GM23248 (cell line): ENCODE measurements around the gene RALGDS.

Experiments used
- EZH2 ChIP-seq: fragments of 200-600 bp; sonication (generic); IDR thresholded peaks from 2 replicates; pipeline ENCODE4 v1.6.1; 2018; ENCODE audit warnings: antibody characterized with exemption, mild to moderate bottlenecking; ENCODE audit not compliant: insufficient read depth, poor library complexity, severe bottlenecking
- EZH2phosphoT487 ChIP-seq: fragments of 200-600 bp; sonication (generic); IDR thresholded peaks from 2 replicates; pipeline ENCODE4 v1.6.1; 2018; ENCODE audit warnings: antibody characterized with exemption, moderate library complexity, mild to moderate bottlenecking, low read depth; ENCODE audit not compliant: insufficient read depth

DNA sequence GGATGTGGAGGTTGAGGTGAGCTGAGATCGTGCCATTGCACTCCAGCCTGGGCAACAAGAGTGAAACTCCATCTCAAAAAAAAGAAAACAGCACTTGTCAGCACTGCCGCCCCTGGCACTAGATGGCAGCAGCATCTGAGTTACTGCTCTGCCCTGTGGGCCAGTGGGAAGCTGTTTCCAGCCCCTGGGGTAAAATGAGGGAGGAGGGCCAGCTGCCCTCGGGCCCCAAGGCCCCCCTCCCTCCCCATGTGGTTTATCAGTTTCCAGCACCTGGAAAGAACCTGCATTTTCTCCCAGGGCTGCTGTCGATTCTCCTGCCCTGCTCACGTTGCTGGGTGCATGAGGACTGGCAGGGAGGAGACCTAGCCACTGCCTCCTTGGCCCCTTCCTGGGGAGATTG, 72.4 kb downstream of the RALGDS start:
- TF ChIP-seq EZH2 = no peak
- TF ChIP-seq EZH2phosphoT487 = no peak
